A549 (cell line): ENCODE measurements around the gene CLEC4C. TPM values are rescaled to one million over a fixed set of nuclear protein-coding genes. Genes with fewer than 3 reads are reported as not detected.

Source experiments
- ATAC-seq, 2 experiments: fragments of 200-7000 bp in 1 of 2; fragments of >200 bp in 1 of 2; cut with Nextera tagmentation in 1 of 2; cut with Tn5 transposase in 1 of 2; 3 replicates each; pipeline versions ENCODE4 v1.8.0 to v1.9.1; 2018 to 2020; ENCODE audit warnings: mild to moderate bottlenecking in 1 of 2, moderate library complexity in 1 of 2
- CTCF ChIA-PET: fragments of 300-600 bp; sonication (Branson Sonifier 250); formaldehyde crosslinking; extraction: SDS; loops from one replicate; lab custom pipeline; 2021; ENCODE audit warnings: antibody characterized with exemption, inconsistent platforms; lab: Yijun Ruan, JAX
- POLR2A ChIA-PET: fragments of 350-600 bp; formaldehyde crosslinking; extraction: SDS; loops from one replicate; lab custom pipeline; 2021; ENCODE audit warnings: antibody characterized with exemption, inconsistent platforms; lab: Yijun Ruan, JAX
- DNase-seq, 2 experiments: peaks; one replicate each; pipeline versions ENCODE4 v3.0.0 to v3.0.0-alpha.2; 2011 to 2016; ENCODE audit warnings: low read depth in 1 of 2, low spot score in 1 of 2
- FAIRE-seq: peaks from 2 replicates; lab custom pipeline; 2011; peaks lifted over from hg19 to GRCh38; lab: Jason Lieb, UNC
- H3K27ac ChIP-seq, 2 experiments: fragments of >200 bp; sonication (Bioruptor Twin); formaldehyde crosslinking; 3 replicates each; pipeline ENCODE4 v1.5.1; 2016 to 2017
- H3K4me1 ChIP-seq: fragments of >200 bp; sonication (Bioruptor Twin); formaldehyde crosslinking; 3 replicates; pipeline ENCODE4 v1.6.1; 2016
- H3K4me2 ChIP-seq: fragments of >200 bp; sonication (Bioruptor Twin); formaldehyde crosslinking; 3 replicates; pipeline ENCODE4 v1.6.1; 2016
- H3K4me3 ChIP-seq: fragments of >200 bp; sonication (Bioruptor Twin); formaldehyde crosslinking; 3 replicates; pipeline ENCODE4 v1.5.1; 2016
- H3K9me3 ChIP-seq: fragments of >200 bp; sonication (Bioruptor Twin); formaldehyde crosslinking; 3 replicates; pipeline ENCODE4 v1.6.1; 2016
- EHF ChIP-seq: fragments of 250-450 bp; sonication (Bioruptor Pico); IDR thresholded peaks from 2 replicates; pipeline ENCODE4 v1.5.0; 2020; ENCODE audit warnings: mild to moderate bottlenecking
- EHMT2 ChIP-seq: fragments of 200-600 bp; sonication (generic); IDR thresholded peaks from 2 replicates; pipeline ENCODE4 v1.6.1; 2016; ENCODE audit warnings: antibody characterized with exemption, low read depth, mild to moderate bottlenecking, moderate library complexity
- FOSB ChIP-seq: fragments of 250-450 bp; sonication (Bioruptor Pico); IDR thresholded peaks from 2 replicates; pipeline ENCODE4 v1.5.0; 2020; ENCODE audit warnings: mild to moderate bottlenecking, moderate library complexity
- FOSL2 ChIP-seq, 2 experiments: fragments of 450-650 bp in 1 of 2; fragments of >200 bp in 1 of 2; sonication (Bioruptor Twin) in 1 of 2; formaldehyde crosslinking; IDR thresholded peaks; 2 replicates each; pipeline versions ENCODE4 v1.5.0 to v1.6.1; 2016 to 2020; ENCODE audit warnings: mild to moderate bottlenecking in 1 of 2, moderate library complexity in 1 of 2
- HOXB5 ChIP-seq: fragments of 250-450 bp; sonication (Bioruptor Pico); IDR thresholded peaks from 2 replicates; pipeline ENCODE4 v1.5.0; 2020; ENCODE audit warnings: mild to moderate bottlenecking, moderate library complexity
- JUN ChIP-seq, 2 experiments: fragments of >200 bp; sonication (Bioruptor Twin); formaldehyde crosslinking; IDR thresholded peaks; 2 replicates in 1 of 2; 3 replicates in 1 of 2; pipeline ENCODE4 v1.6.1; 2016 to 2017
- KDM1A ChIP-seq: fragments of 200-600 bp; sonication (generic); IDR thresholded peaks from 2 replicates; pipeline ENCODE4 v1.6.1; 2016; ENCODE audit warnings: low read depth, mild to moderate bottlenecking
- MAZ ChIP-seq: fragments of 150-350 bp; IDR thresholded peaks from 2 replicates; pipeline ENCODE4 v1.6.1; 2014; ENCODE audit warnings: antibody characterized with exemption, low read depth, low read length, borderline replicate concordance
- MYC ChIP-seq: IDR thresholded peaks from 2 replicates; pipeline ENCODE4 v1.6.1; 2012; ENCODE audit warnings: mild to moderate bottlenecking, inconsistent platforms, low read length, improper control_type of control experiment, borderline replicate concordance
- NPAS2 ChIP-seq: fragments of 250-450 bp; sonication (Bioruptor Pico); IDR thresholded peaks from 2 replicates; pipeline ENCODE4 v1.8.0; 2022; ENCODE audit warnings: mild to moderate bottlenecking, moderate library complexity, borderline replicate concordance
- NR3C1 ChIP-seq: fragments of >200 bp; sonication (Bioruptor Twin); formaldehyde crosslinking; IDR thresholded peaks from 3 replicates; pipeline ENCODE4 v1.6.1; 2017
- POLR2A ChIP-seq: IDR thresholded peaks from 2 replicates; pipeline ENCODE4 v1.6.1; 2012; ENCODE audit warnings: mild to moderate bottlenecking, low read length
- POLR2AphosphoS2 ChIP-seq: conservative IDR thresholded peaks from 2 replicates; pipeline ENCODE4 v1.6.1; 2012; ENCODE audit warnings: low read length, improper control_type of control experiment, inconsistent platforms
- RARB ChIP-seq: fragments of 250-450 bp; sonication (Bioruptor Pico); IDR thresholded peaks from 2 replicates; pipeline ENCODE4 v1.8.0; 2021; ENCODE audit warnings: mild to moderate bottlenecking, moderate library complexity
- ZFP36 ChIP-seq: fragments of 450-650 bp; IDR thresholded peaks from 2 replicates; pipeline ENCODE4 v1.6.1; 2014; ENCODE audit warnings: borderline replicate concordance; ENCODE audit not compliant: partially characterized antibody
- ZSCAN20 ChIP-seq: fragments of 250-450 bp; sonication (Bioruptor Pico); IDR thresholded peaks from 2 replicates; pipeline ENCODE4 v1.8.0; 2022; ENCODE audit warnings: mild to moderate bottlenecking, moderate library complexity
- WGBS: methylation state at CpG from one replicate; pipeline ENCODE4 v1.1.6; 2017; ENCODE audit errors: missing lambda C conversion rate; 5-methylcytosine and 5-hydroxymethylcytosine counted together
- polyA plus RNA-seq, 4 experiments: library from polyadenylated mRNA; depleted of rRNA in 3 of 4; stranded (reverse); fragments of >200 nt; fragmentation: RNase III in 1 of 4; extraction: RNeasy Plus Mini Kit Qiagen cat#74134 plus additional on column Dnase treatment in 1 of 4; gene quantifications; 2 replicates in 3 of 4; 3 replicates in 1 of 4; pipeline ENCODE4 v1.2.3, GENCODE V29; 2011 to 2017
- TF ChIP-seq, protein P1 (sequence below): fragments of 200-600 bp; sonication (generic); IDR thresholded peaks from 2 replicates; pipeline ENCODE4 v1.6.1; 2016; ENCODE audit warnings: antibody characterized with exemption, mild to moderate bottlenecking, moderate library complexity
- TF ChIP-seq, protein P2 (sequence below): fragments of 150-350 bp; IDR thresholded peaks from 2 replicates; pipeline ENCODE4 v1.6.1; 2014; ENCODE audit warnings: low read depth, mild to moderate bottlenecking, low read length
- TF ChIP-seq, protein P3 (sequence below): fragments of 250-450 bp; sonication (Bioruptor Pico); IDR thresholded peaks from 2 replicates; pipeline ENCODE4 v1.5.0; 2020; ENCODE audit warnings: low read depth, mild to moderate bottlenecking, moderate library complexity

Gene CLEC4C
- polyA plus RNA-seq, 2 of the 4 experiments (the other 2 are of a cell fraction), result not detected

DNA sequence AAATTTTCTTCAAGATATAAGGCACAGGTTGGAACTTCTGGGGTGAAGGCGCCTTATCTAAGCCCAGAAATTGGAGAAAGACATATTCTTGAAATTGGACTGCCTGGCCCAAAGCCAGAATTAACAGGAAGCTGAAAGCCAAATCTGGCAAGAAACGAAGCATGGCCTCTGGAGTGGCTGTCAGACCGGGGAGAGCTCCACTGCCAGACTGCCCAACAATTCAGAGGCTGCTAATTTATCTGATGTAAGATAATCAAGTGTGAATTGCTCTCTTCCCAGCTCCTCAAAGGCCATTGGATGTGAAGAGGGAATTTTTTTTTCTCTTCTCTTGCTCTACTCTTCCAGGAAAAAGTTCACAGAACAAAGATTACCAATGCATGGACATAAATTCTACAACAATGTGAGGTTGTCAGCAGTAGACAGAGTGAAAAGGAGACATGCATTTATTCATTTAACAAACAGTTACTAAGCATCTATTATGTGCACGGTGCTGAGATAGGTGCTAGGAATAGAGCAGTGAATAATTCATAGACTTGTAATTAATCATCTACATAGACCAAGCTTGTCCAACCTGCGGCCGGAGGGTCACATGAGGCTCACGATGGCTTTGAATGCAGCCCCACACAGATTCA lies 51.5 kb downstream of the CLEC4C start, which contains the start of gene GDF3:
Gene GDF3, minus strand, starts transcription at position 210 of the 632 bp plus-strand sequence. Its CDS starts 47 bp downstream, at position 163.
- ChIA-PET CTCF (interaction anchor here (1.3 kb wide), 1 partner anchor 111 kb away, joined by 3 read pairs; no protein-coding TSS in a partner anchor), POLR2A (no interaction called here)
- no peak for DNase-seq
- WGBS, result 53% methylated on average over 7 of the region's 7 CpGs
- FAIRE-seq, result no peak
- H3K4me2 ChIP-seq, result no peak within 1 kb of the TSS
- no peak within 1 kb of the TSS for H3K4me3 ChIP-seq
- no peaks in the 10 kb centered on the region for H3K9me3 ChIP-seq
- no peaks in the 10 kb centered on the region for H3K4me1 ChIP-seq
- no peak for ATAC-seq
- no peak within 1 kb of the TSS for H3K27ac ChIP-seq
- no peak for TF ChIP-seq FOSB (CRISPR knock-in tag)
- no peak for TF ChIP-seq KDM1A
- no peak for TF ChIP-seq POLR2AphosphoS2
- no peak for TF ChIP-seq NPAS2 (CRISPR knock-in tag)
- no peak for TF ChIP-seq JUN (IDR thresholded peaks at IDR 0.05)
- no peak for TF ChIP-seq POLR2A
- TF ChIP-seq, protein P1, sequence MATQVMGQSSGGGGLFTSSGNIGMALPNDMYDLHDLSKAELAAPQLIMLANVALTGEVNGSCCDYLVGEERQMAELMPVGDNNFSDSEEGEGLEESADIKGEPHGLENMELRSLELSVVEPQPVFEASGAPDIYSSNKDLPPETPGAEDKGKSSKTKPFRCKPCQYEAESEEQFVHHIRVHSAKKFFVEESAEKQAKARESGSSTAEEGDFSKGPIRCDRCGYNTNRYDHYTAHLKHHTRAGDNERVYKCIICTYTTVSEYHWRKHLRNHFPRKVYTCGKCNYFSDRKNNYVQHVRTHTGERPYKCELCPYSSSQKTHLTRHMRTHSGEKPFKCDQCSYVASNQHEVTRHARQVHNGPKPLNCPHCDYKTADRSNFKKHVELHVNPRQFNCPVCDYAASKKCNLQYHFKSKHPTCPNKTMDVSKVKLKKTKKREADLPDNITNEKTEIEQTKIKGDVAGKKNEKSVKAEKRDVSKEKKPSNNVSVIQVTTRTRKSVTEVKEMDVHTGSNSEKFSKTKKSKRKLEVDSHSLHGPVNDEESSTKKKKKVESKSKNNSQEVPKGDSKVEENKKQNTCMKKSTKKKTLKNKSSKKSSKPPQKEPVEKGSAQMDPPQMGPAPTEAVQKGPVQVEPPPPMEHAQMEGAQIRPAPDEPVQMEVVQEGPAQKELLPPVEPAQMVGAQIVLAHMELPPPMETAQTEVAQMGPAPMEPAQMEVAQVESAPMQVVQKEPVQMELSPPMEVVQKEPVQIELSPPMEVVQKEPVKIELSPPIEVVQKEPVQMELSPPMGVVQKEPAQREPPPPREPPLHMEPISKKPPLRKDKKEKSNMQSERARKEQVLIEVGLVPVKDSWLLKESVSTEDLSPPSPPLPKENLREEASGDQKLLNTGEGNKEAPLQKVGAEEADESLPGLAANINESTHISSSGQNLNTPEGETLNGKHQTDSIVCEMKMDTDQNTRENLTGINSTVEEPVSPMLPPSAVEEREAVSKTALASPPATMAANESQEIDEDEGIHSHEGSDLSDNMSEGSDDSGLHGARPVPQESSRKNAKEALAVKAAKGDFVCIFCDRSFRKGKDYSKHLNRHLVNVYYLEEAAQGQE, result no peak
- no peak for TF ChIP-seq RARB (CRISPR knock-in tag)
- TF ChIP-seq MAZ, result no peak
- no peak for TF ChIP-seq ZSCAN20 (CRISPR knock-in tag)
- no peak for TF ChIP-seq ZFP36

DNA sequence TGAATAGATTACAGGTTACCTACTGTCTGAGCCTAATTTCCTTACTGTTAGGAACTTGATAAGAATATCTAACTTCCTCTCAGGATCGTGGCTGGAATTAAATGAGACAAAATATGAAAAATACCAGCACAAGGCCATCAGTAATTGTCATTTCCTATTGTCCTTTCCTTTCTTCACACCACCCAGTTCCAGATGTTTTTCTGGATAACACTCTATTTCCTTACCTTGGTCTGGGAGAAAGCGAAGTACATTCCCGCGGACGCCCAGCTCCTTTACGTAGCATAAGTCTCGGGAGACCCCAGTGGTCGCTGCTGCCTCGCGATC lies 52.0 kb downstream of the CLEC4C start:
- ChIA-PET CTCF (no interaction called here), POLR2A (no interaction called here)
- WGBS, result 84% methylated on average over 10 of the region's 10 CpGs
- Histone ChIP-seq H3K9me3 (no peaks in the 10 kb centered on the region), H3K27ac (no peak overlapping the region), H3K4me1 (no peaks in the 10 kb centered on the region), H3K4me2 (no peak overlapping the region), H3K4me3 (no peak overlapping the region)
- FAIRE-seq, result no peak
- TF ChIP-seq KDM1A, result no peak
- TF ChIP-seq POLR2AphosphoS2, result no peak
- DNase-seq, result no peak
- no peak for ATAC-seq

DNA sequence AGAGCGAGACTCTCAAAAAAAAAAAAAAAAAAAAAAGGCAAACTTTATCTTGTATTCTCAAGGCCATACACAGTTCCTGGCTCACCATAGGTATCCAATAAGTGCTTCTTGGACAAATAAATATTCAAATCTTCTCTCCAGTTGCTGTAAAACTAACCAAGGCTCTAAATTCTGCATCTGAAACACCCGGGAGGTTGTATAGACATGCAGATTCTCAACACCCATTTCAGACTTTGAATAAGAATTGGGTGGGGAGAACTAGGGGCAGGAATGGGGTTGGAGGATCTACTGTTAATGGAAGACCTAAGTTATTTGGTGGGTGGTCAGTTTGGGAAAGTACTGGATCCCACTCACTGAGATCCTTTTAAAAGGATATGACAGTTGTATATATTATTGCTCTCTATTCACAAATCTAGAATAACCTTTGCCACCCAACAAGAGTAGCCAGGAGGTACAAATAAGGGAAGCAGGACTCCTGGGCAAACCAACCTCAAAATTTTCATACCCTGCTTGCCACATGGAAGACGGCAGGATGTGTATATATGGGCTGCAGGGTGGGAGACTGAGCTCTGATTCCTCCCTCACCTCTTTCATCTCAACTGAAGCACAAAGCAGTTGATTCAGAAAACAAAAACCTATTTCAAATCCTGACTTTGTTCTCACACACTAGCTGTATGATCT lies 52.5 kb downstream of the CLEC4C start:
- ChIA-PET POLR2A (no interaction called here), CTCF (interaction anchor here (0.9 kb wide), 1 partner anchor 18 kb away, joined by 3 read pairs; no protein-coding TSS in a partner anchor)
- FAIRE-seq (no peak), DNase-seq (no peak), ATAC-seq (no peak)
- no peak overlapping the region for H3K4me2 ChIP-seq
- H3K27ac ChIP-seq, result no peak overlapping the region
- no peaks in the 10 kb centered on the region for H3K4me1 ChIP-seq
- H3K4me3 ChIP-seq, result no peak overlapping the region
- no peaks in the 10 kb centered on the region for H3K9me3 ChIP-seq
- WGBS, result 62% methylated on average over 3 of the region's 3 CpGs
- TF ChIP-seq, protein P1, result no peak
- TF ChIP-seq EHMT2, result no peak
- no peak for TF ChIP-seq MAZ
- TF ChIP-seq, protein P2, sequence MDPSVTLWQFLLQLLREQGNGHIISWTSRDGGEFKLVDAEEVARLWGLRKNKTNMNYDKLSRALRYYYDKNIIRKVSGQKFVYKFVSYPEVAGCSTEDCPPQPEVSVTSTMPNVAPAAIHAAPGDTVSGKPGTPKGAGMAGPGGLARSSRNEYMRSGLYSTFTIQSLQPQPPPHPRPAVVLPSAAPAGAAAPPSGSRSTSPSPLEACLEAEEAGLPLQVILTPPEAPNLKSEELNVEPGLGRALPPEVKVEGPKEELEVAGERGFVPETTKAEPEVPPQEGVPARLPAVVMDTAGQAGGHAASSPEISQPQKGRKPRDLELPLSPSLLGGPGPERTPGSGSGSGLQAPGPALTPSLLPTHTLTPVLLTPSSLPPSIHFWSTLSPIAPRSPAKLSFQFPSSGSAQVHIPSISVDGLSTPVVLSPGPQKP, result no peak
- TF ChIP-seq KDM1A, result no peak
- TF ChIP-seq, protein P3, sequence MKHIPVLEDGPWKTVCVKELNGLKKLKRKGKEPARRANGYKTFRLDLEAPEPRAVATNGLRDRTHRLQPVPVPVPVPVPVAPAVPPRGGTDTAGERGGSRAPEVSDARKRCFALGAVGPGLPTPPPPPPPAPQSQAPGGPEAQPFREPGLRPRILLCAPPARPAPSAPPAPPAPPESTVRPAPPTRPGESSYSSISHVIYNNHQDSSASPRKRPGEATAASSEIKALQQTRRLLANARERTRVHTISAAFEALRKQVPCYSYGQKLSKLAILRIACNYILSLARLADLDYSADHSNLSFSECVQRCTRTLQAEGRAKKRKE (CRISPR knock-in tag), result no peak
- TF ChIP-seq MYC, result no peak
- no peak for TF ChIP-seq ZSCAN20 (CRISPR knock-in tag)
- TF ChIP-seq NR3C1, result no peak
- no peak for TF ChIP-seq EHF (CRISPR knock-in tag)
- no peak for TF ChIP-seq HOXB5
- no peak for TF ChIP-seq FOSL2 (IDR thresholded peaks at IDR 0.05)
- TF ChIP-seq FOSL2 (CRISPR knock-in tag; IDR thresholded peaks at IDR 0.05), result no peak
